HG03039 (cell line): ENCODE results near the gene NALF2.

ENCODE experiments used
- ATAC-seq: cut with Tn5 transposase; IDR thresholded peaks from one replicate; pipeline ENCODE4 v1.9.1; 2021; ENCODE audit warnings: mild to moderate bottlenecking, moderate library complexity; ENCODE audit not compliant: unreplicated experiment

The NALF2 gene

DNA sequence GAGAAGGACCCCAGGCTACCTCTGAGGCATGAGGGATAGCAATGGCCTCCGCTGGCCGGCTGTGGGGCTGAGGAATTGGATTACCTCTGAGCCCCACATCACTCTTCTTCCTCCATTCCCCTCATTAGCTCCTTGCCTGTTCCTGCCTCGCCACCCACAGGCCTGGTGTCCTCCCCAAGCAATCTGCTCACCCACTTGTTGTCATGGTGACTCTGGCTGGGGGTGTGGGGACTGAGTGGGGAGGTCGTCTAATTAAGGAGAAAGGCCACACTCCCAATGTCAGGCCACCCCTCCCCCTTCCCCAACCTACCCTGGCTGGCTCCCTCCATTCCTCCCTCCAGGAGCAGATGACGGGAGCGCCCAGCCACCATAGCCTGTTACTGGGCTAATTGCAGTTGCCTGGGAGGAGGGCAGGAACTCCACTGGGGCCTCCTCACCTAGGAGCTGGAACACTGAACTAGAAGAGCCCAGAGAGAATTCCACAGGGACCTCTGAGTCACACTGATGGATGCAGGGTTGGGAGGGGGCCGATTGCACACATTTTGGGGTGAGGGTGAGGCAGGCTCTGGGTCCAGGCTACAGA lies 20.7 kb downstream of the NALF2 start:
- ATAC-seq = no peak

DNA sequence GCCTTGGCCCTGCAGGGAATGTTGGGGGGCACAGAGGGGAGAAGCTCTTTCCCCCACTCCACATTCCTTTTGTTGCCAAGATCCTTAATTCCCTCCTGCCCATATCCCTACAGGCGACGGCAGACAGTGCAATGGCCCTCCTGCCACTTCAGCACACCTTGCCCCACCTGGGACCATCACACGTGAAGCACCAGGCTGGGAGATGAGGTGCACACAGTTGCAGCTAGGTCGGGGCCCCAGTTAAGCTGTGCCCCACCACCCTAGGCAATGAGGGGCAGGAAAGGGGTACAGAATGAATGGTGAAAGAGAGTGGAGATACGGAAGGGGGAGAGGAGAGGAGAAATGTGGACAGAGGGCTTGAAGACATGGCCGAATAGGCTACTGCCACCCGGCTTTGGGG lies 26.2 kb downstream of the NALF2 start:
- ATAC-seq = no peak

DNA sequence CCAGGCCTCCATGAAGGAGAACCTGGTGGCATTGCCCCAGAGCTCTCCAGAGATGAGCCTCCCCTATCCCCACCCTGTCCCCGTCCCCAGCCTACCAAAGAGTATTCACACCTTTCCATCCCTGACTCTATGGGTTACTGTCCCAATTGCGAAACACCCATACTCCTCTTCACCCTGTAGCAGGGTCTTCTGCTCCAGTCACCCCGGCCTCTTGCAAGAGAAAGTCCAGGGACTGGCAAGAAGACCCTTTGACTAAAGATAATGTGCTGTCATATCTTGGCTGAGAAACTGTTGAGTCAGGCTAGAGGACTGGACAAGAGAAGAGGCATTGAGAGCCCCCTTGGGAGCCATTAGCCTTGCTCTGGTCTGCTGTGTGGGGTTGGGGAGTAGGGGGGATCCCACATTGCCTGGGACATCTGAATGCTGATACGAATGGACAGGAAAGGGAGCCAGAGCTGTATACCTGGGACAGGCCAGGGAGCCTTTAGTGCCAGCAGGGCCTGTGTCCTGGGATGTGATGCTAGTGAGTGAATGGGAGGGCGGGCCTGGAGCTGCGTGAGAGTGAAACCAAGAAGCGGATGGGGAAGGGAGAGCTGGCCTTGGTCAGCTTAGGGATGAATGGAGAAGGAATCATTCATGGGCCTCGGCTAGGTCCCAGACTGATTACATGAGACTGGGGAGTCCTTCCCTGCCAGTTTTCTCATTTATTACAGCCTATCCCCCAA lies 27.1 kb downstream of the NALF2 start:
- ATAC-seq = no peak

DNA sequence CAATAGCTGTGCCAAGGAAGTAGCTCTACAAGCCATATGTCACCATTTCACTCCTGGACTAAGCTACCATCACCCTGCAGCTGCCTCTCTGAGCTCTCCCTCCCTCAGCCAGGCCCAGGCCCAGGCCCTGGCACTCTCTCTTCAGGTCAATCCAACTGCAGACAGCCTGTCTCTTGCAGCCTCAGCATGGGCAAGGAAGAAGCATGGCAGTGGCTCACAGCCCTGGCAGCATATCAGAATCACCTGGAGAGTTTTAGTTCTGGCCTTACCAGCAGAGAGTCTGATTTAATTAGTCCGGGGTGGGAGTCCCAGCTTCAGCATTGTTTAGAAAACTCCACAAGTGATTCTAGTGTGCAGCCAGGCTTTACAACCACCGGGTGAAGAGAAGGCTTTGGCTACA lies 31.5 kb downstream of the NALF2 start:
- ATAC-seq = no peak

DNA sequence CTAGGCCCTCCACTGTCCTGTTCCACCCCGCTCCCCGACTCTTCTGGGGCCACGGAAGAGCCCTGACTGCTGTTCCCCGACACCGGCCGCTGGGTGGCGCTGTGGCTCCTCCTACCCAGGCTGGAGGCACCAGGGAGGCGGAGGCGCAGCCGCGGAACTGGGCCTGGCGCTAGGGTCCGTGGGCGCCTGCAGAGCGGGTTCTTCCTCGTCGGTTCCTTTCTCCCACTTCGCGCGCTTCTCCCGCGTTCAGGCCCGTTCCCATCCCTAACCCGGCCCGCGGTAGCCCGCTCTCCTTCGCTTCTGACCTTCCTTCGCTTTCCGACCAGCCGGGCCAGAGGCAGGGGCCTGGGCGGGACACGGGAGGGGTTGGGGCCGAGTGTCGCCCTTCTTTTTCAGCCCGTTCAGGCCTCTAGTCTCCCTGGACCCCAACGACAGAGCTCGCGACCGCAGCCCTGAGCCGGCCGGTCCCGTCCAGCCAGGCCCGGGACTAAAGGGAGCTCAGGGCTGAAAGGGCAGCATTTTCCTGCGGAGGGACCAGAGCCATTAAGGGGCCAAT lies 34.3 kb downstream of the NALF2 start:
- peak; percentile 78 for ATAC-seq

GRCh38 chrX:69539437-69539836 lies 35.3 kb downstream of the NALF2 start:
- ATAC-seq = no peak

GRCh38 chrX:69541956-69542355 lies 37.8 kb downstream of the NALF2 start:
- ATAC-seq = no peak

- ATAC-seq = no peak
These were observed 39.4 kb downstream of the NALF2 start for GRCh38 chrX:69543572-69543971.

GRCh38 chrX:69546417-69546816 lies 42.3 kb downstream of the NALF2 start:
- ATAC-seq = no peak

GRCh38 chrX:69546978-69547377 lies 42.9 kb downstream of the NALF2 start:
- ATAC-seq = no peak

DNA sequence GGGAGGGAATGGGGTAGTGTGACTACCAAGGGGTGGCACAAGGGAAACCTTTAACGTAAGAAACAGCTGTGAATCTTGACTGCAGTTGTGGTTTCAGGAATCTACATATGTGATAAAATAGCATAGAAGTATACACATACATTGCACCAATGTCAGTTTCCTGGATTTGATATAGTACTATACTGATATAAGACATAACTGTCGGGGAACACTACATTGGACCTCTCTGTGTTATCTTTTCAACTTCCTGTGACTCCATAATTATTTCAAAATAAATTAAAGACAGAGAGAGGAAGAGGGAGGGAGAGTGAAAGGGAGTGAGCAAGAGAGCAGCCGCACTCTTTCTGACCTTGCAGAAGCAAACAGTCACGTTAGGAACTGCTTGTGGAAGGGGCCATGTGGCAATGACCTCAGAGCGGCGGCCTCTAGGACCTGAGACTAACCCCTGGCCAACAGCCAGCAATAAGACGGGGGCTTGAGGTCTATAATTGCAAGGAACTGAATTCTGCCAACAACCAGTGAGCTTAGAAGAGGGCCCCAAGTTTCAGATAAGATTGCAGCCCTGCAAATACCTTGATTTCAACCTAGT lies 47.4 kb downstream of the NALF2 start:
- no peak for ATAC-seq

- ATAC-seq = no peak
These were observed 48.4 kb downstream of the NALF2 start for GRCh38 chrX:69552512-69552911.
